GM18520 (cell line): Measurements from ENCODE around the gene A3GALT2.

ENCODE experiments used
- ATAC-seq: cut with Tn5 transposase; IDR thresholded peaks from one replicate; pipeline ENCODE4 v1.9.1; 2021; ENCODE audit not compliant: unreplicated experiment

Gene A3GALT2

GRCh38 chr1:33273406-33273805 is 47.5 kb downstream of the A3GALT2 start:
- ATAC-seq = no peak

- no peak for ATAC-seq
Observed at GRCh38 chr1:33272930-33273329, 48.0 kb downstream of the A3GALT2 start.

- ATAC-seq = no peak
Observed at GRCh38 chr1:33272509-33272908, 48.4 kb downstream of the A3GALT2 start.

DNA sequence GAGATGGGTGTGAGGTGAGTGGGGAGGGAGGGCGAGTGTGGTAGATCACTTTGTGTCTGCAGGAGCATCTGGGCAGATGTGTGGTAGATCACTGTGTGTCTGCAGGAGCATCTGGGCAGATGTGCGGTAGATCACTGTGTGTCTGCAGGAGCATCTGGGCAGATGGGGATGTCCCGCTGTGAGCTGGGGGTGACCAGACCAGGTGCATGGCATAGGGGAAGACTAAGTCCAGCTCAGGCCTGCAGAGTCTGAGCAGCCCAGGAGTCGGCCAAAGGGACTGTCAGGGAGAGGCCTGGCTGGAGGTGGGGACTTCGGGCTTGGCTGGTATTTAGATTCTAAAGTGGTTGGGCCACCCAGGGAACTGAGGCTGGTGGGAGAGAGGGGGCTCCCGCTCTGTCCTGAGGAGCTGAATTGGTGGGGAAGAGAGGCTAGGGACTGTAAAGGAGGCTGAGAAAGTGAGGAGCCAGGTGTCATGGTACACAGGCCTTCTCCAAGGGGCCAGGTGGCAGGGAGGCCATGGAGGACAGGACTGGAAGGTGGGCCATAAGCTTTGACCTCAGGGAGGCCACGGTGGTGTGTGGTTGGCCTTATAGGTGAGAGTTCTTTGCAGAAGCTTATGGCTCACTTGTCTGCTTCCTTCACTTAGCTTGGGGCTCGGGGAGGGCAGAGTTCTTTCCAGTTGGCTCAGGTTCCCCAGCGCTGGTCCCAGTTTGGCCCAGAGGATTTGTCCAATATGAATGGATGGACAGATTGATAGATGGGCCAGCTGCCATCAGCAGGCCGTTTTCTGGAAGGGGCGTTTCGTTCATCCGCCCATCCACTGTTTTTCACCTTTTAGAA is 49.0 kb downstream of the A3GALT2 start:
- no peak for ATAC-seq

- ATAC-seq = no peak
Observed at GRCh38 chr1:33270808-33271465, 50.0 kb downstream of the A3GALT2 start.

GRCh38 chr1:33270379-33270778 is 50.5 kb downstream of the A3GALT2 start:
- no peak for ATAC-seq

DNA sequence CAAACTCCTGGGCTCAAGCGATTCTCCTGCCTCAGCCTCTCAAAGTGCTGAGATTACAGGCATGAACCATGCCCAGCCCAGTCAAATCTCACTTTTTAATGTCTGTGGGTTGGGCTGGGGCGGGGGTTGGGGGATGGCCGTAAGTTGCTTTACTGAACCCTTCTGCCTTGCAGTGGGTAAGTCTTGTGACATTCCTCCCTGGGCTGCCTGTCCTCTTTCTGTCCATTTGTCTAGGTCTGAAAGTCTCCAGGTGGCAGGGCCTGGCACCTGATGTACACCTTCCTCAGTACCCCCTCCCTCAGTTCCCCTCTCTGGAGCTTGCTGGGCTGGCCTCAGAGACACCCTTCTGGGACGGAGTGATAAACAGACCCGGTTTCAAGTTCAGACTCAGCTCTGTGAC is 51.3 kb downstream of the A3GALT2 start:
- ATAC-seq = no peak

GRCh38 chr1:33268927-33269610 is 51.8 kb downstream of the A3GALT2 start:
- no peak for ATAC-seq

- ATAC-seq = no peak
Observed at GRCh38 chr1:33268457-33268856, 52.4 kb downstream of the A3GALT2 start.

DNA sequence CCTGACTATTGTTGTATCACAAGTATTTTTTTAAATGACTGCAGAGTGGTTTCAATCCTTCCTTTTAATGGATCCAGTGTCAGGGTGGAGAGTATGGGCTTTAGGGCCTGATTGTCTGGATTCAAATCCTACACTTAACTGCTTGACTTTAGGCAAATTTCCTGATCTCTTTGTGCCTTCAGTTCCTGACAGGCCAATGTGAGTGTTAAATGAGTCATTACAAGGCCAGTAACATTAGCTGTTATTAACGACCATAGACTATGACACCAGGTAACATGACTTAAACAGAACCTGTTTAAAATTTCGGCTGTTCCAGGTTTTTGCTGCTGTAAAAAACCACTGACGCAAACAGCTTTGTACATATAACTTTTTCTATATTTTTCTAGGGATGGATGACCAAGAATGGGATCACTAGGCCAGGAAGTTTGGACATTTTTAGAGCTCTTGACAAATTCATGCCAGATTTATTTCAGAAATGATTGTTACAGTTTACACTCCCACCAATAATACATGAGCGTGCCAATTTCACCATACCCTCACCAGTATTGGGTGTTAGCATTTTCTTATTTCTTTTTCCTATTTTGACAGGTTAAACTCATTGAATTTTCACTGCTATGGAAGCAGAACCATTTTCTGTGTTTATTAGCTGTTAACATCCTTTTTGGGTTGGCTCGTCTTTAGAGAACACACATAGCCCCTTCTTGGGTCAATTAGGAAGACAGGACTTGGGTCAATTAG is 53.3 kb downstream of the A3GALT2 start:
- ATAC-seq = no peak

GRCh38 chr1:33266766-33267165 is 54.1 kb downstream of the A3GALT2 start:
- ATAC-seq = no peak

- ATAC-seq = no peak
Observed at GRCh38 chr1:33265780-33266605, 54.9 kb downstream of the A3GALT2 start.

GRCh38 chr1:33263890-33264504 is 56.9 kb downstream of the A3GALT2 start:
- no peak for ATAC-seq

- ATAC-seq = no peak
Observed at GRCh38 chr1:33261344-33261743, 59.6 kb downstream of the A3GALT2 start.

GRCh38 chr1:33260439-33260838 is 60.5 kb downstream of the A3GALT2 start:
- no peak for ATAC-seq

DNA sequence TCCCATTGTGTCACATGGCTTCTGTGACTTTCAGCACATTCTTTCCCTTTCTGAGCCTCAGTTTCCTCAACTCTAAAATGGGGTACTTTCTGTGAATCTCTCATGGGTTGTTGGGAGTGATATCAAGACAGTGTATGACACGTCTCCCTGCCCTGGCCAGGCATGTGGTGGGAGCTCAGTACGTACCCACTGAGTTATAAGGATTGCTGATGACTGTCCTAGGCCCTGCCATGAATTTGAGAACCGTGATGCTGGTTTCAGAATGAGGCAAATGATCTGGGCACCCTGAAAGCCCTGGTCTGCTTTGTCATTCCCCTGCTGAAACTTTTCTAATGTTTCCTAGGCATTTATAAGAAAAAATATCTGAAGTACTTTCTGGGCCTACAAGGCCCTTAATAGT is 61.0 kb downstream of the A3GALT2 start:
- ATAC-seq = no peak

DNA sequence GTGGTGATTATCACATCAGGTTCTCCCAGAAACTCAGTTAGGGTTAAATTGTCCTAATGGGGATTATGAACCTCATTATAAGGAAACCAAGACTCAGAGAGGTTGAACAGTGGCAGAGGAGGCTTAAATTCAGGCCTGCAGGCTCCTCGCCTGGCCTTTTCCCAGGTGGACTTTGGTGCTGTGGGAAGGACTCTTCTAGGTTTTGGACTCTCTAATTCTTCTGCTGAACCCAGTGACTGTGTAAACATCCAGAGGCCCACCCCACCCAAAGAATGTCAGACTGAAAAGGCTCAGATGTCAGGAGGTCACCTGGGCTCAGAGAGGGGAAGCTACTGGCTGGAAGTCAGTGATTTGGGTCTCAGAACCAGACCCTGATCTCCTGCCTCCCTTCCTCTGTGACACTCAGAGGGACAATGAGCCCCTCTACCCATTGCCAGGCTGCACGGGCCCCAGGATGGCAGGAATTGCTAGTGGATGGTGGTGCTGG is 62.1 kb downstream of the A3GALT2 start:
- no peak for ATAC-seq

DNA sequence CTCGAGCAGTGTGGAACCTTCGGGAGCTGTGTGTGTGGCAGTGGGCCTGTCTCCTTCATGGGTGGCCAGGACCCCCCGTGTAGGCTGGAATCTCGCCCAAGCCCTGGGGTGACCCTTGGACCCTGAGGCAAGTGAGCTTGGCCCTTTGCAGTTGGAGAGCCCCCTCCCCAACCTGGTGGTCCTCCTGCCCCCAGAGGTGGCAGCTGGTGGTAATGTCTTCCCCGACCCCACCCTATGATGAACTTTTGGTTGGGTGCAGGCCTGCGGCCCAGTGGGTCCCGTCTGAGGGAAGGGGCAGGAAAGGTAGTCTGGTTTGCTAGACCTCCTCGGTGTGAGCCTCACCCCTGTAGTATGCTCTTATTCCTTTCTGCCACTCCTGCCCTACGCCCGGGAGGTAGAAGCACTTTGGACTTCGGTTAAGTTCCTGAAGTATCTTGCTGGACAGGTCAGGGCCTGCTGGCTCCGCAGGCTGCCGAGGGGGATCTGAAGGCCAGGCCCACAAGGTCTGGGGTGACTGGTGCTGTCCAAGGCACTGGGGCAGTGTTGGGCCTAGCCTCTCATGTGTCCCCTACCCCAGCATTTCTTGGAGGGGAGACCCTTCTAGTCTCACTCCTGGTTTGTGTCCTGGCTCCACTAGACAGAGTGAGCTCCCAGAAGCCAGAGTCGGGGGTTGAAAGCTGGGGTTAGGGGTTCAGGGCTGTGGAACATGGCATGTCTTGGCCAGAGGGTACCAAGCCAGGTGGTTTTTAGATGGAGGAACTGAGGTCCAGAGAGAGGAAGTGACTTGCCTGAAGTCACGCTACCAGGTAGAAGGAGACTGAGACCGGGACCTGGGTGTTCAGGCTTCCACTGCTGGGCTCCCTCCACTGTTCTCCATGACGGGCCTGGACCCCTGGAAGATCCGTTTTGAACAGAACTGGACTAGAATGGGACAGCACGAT is 62.9 kb downstream of the A3GALT2 start:
- no peak for ATAC-seq
